Epithelial cell of prostate (primary cell): ENCODE results near the gene KRT5.
A peak's percentile ranks its signal among the peaks of the same experiment; 100 is the strongest.

ENCODE experiments used
- DNase-seq: peaks from one replicate; pipeline ENCODE4 v3.0.0-alpha.2; 2011; ENCODE audit warnings: low read depth, low spot score
- H3K27ac ChIP-seq: fragments of 450-650 bp; 2 replicates; pipeline ENCODE4 v1.5.1; 2017; ENCODE audit warnings: mild to moderate bottlenecking

Gene KRT5

GRCh38 chr12:52519826-52520662 is at the start of gene KRT5:
KRT5 (minus strand) TSS chr12:52520394; CDS start chr12:52520296, 98 bp downstream.
- H3K27ac ChIP-seq, result peak within 1 kb of the TSS; percentile 97
- DNase-seq, result peak; percentile 97

GRCh38 chr12:52568111-52568510 is 47.9 kb upstream of the KRT5 start:
- no peak for DNase-seq
- no peak overlapping the region for H3K27ac ChIP-seq

- DNase-seq, result no peak
Measured at GRCh38 chr12:52566847-52567291, 46.7 kb upstream of the KRT5 start.

GRCh38 chr12:52564582-52564981 is 44.4 kb upstream of the KRT5 start:
- DNase-seq, result no peak
- H3K27ac ChIP-seq, result no peak overlapping the region

More at GRCh38 chr12:52566847-52567291, 46.7 kb upstream of the KRT5 start:
- no peak overlapping the region for H3K27ac ChIP-seq

- no peak for DNase-seq
- H3K27ac ChIP-seq, result no peak overlapping the region
Measured at GRCh38 chr12:52561880-52562449, 41.8 kb upstream of the KRT5 start.

GRCh38 chr12:52559979-52560378 is 39.8 kb upstream of the KRT5 start:
- H3K27ac ChIP-seq, result no peak overlapping the region
- DNase-seq, result no peak

- no peak overlapping the region for H3K27ac ChIP-seq
Measured at GRCh38 chr12:52558781-52559445, 38.7 kb upstream of the KRT5 start.

GRCh38 chr12:52557476-52557875 is 37.3 kb upstream of the KRT5 start:
- no peak for DNase-seq
- H3K27ac ChIP-seq, result no peak overlapping the region

More at GRCh38 chr12:52558781-52559445, 38.7 kb upstream of the KRT5 start:
- DNase-seq, result no peak

GRCh38 chr12:52555577-52555976 is 35.4 kb upstream of the KRT5 start:
- H3K27ac ChIP-seq, result no peak overlapping the region

GRCh38 chr12:52552681-52553195 is 32.5 kb upstream of the KRT5 start, which contains the start of gene KRT71:
KRT71 (minus strand) TSS chr12:52553145; CDS start chr12:52553077, 68 bp downstream.
- H3K27ac ChIP-seq, result no peak within 1 kb of the TSS
- no peak for DNase-seq

More at GRCh38 chr12:52555577-52555976, 35.4 kb upstream of the KRT5 start:
- DNase-seq, result no peak

- no peak for DNase-seq
- no peak overlapping the region for H3K27ac ChIP-seq
Measured at GRCh38 chr12:52552055-52552454, 31.9 kb upstream of the KRT5 start.

GRCh38 chr12:52551216-52551865 is 31.1 kb upstream of the KRT5 start:
- no peak for DNase-seq
- no peak overlapping the region for H3K27ac ChIP-seq

- no peak for DNase-seq
- H3K27ac ChIP-seq, result no peak overlapping the region
Measured at GRCh38 chr12:52546126-52546525, 25.9 kb upstream of the KRT5 start.

- no peak for DNase-seq
- no peak overlapping the region for H3K27ac ChIP-seq
Measured at GRCh38 chr12:52543985-52544883, 24.0 kb upstream of the KRT5 start.

- no peak for DNase-seq
- no peak overlapping the region for H3K27ac ChIP-seq
Measured at GRCh38 chr12:52542785-52543318, 22.7 kb upstream of the KRT5 start.

- DNase-seq, result no peak
- H3K27ac ChIP-seq, result no peak overlapping the region
Measured at GRCh38 chr12:52542157-52542556, 22.0 kb upstream of the KRT5 start.

GRCh38 chr12:52541709-52542108 is 21.5 kb upstream of the KRT5 start:
- no peak for DNase-seq
- no peak overlapping the region for H3K27ac ChIP-seq

GRCh38 chr12:52540531-52540930 is 20.3 kb upstream of the KRT5 start:
- no peak for DNase-seq
- no peak overlapping the region for H3K27ac ChIP-seq

GRCh38 chr12:52539821-52540173 is 19.6 kb upstream of the KRT5 start:
- no peak overlapping the region for H3K27ac ChIP-seq
- DNase-seq, result no peak
